Measurements from ENCODE around the gene CHD1L. TPM values are rescaled to one million over a fixed set of nuclear protein-coding genes. Genes with fewer than 3 reads are reported as not detected.
"Not testable (repeated sequence)": the region's sequence is repeated elsewhere in the genome, so short reads cannot be mapped to it uniquely, and the experiment has no call there.

Gene CHD1L
- total and polyA plus RNA-seq, 2 of the 4 experiments (the other 2 are of a cell fraction), result 31.2 to 47.5 TPM

DNA sequence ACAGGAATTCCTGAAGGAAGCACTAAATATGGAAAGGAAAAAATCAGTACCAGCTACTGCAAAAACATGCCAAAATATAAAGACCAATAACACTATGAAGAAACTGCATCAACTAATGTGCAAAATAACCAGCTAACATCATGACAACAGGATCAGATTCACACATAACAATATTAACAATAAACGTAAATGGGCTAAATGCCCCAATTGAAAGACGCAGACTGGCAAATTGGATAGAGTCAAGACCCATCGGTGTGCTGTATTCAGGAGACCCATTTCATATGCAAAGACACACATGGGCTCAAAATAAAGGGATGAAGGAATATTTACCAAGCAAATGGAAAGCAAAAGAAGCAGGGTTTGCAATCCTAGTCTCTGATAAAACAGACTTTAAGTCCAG, 63.3 kb downstream of the CHD1L start:
- ATAC-seq (ENCODE audit: low read depth); CTCF ChIA-PET; POLR2A ChIA-PET (ENCODE audit: unreplicated experiment); H2BK20ac ChIP-seq (ENCODE audit: low read depth, low read length); dilution Hi-C loops (cut with HindIII; ENCODE audit: low sequenced_read_pairs, unreplicated experiment); intact Hi-C loops (cut with micrococcal nuclease); H3K36me3 ChIP-seq (ENCODE audit: control insufficient read depth, insufficient read depth, low read length); H3K4me2 ChIP-seq (ENCODE audit: low read depth, low read length); H2AK9ac ChIP-seq (replicated peaks; ENCODE audit: low read depth, low read length, poor library complexity); H4K5ac ChIP-seq (ENCODE audit: low read depth, low read length); H3K14ac ChIP-seq (replicated peaks; ENCODE audit: low read depth, low read length); H4K91ac ChIP-seq (ENCODE audit: insufficient read depth, low read depth, low read length); H3K79me1 ChIP-seq (ENCODE audit: low read depth in 1 of 2, low read length in 2 of 2); H2AK5ac ChIP-seq (ENCODE audit: low read depth, low read length); H3K27ac ChIP-seq (ENCODE audit: insufficient read depth, low read length); DNase-seq; H3K9me1 ChIP-seq (ENCODE audit: insufficient read depth, low read length); H4K20me1 ChIP-seq (ENCODE audit: insufficient read depth, low read length); H3K9me3 ChIP-seq (ENCODE audit: control insufficient read depth, insufficient read depth, low read length); H4K8ac ChIP-seq (ENCODE audit: low read depth in 2 of 2, low read length in 2 of 2); H3K23ac ChIP-seq (ENCODE audit: low read depth, low read length); H3K18ac ChIP-seq (ENCODE audit: low read depth, low read length); BruUV-seq (replicated peaks); H2AFZ ChIP-seq (replicated peaks; ENCODE audit: low read length, poor library complexity); H3K9ac ChIP-seq (ENCODE audit: low read depth, low read length); H3K4ac ChIP-seq (ENCODE audit: low read depth, low read length); H2BK120ac ChIP-seq (ENCODE audit: low read depth, low read length); H3K4me1 ChIP-seq (ENCODE audit: control insufficient read depth, insufficient read depth, low read length); H2BK15ac ChIP-seq (ENCODE audit: low read depth, low read length); in situ Hi-C loops (cut with MboI; ENCODE audit: low sequenced_read_pairs); H2BK5ac ChIP-seq (ENCODE audit: low read depth, low read length, poor library complexity, severe bottlenecking); H3K56ac ChIP-seq (ENCODE audit: extremely low read depth, insufficient read depth, low read length); H3K27me3 ChIP-seq (ENCODE audit: control insufficient read depth, insufficient read depth, low read length); H3K4me3 ChIP-seq (ENCODE audit: insufficient read depth, low read depth, low read length): not testable (repeated sequence)
- WGBS, 2 experiments (ENCODE audit: extremely low coverage in 2 of 2, insufficient read length in 1 of 2), result no CpG with 5 or more reads among the region's 3 CpGs

All from IMR-90 (cell line).